GM21423 (cell line): ENCODE measurements around the gene RGL3.
A peak's percentile ranks its signal among the peaks of the same experiment; 100 is the strongest.
"Not testable (repeated sequence)": the region's sequence is repeated elsewhere in the genome, so short reads cannot be mapped to it uniquely, and the experiment has no call there.

Source experiments
- ATAC-seq: cut with Tn5 transposase; IDR thresholded peaks from one replicate; pipeline ENCODE4 v1.9.1; 2021; ENCODE audit warnings: mild to moderate bottlenecking, moderate library complexity; ENCODE audit not compliant: unreplicated experiment

RGL3 gene

DNA sequence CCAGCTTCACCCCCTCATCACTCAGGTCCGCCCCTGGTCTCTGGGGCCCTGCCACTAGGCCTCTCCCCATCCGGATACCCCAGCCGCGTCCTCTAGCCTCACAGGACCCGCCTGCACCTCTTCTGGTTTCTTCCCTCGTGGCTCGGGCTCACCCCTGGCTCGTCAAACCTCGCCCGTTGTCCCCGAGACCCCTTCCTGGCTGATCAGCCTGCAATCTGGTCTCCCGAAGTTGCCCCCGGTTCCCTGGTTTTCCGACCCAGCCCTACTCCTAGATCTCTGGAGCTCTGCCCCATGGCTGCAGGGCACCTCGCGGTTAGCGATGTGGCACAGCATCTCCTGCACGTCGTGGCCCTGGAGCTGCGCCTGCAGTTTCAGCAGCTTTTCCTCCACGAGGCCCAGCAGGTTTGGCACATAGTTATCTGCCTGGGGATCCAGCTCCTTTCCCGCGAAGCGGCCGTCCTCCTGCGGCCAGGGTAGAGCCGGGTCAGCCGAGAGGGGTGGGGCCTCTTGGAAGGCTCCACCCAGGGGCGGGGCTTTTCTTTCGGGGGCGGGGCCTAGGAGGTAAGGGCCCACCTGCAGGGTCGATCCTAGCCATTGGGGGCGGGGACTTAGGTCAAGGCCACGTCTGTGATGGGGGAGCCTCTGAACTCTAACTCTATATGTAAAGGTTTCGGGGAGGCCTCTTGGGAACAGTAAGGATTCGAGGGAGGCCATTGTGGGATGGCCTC, 2.4 kb upstream of the RGL3 start:
- peak; percentile 25 for ATAC-seq

DNA sequence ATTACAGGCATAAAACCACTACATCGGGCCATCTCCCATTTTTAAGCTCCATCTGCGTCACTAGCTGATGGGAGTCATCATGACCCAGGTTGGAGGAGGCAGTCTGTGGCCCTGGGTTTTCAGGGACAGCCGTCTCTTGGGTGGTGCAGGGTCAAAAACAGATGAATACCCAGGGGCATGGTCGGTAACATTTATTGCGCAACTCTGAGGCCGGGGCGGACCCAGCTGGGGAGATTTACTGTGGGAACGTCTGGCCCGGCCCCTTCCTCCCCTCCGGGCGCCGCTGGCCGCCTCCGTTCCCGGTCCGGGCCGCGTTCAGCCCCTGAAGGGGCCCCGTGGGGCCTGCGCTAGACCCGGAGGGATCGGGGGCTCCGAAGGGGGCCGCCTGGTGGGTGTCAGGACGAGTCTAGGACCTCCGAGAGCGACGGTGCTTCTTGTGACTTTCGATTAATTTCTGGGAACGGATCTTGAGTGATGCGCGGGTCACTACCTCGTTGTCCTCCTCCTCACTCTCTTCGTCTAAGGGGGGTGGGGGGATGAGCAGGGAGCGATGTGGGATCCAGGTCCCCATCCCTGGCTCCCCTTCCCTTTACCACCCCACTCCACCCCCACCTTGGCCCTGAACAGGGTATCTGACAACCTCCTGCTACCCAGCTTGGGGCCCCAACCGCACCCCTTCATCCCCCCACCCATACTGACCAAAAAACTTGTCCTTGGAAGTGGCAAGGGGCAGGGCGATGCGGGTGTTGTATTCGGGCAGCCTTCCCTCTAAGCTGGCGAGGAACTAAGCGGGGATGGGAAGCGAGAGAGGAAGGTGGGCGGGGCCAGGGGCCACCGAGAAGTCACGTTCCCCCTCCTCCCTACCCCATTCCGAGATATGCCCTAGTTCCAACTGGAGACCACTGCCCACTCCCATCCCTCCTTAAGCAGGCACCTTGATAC, 1.6 kb upstream of the RGL3 start:
- no peak for ATAC-seq

DNA sequence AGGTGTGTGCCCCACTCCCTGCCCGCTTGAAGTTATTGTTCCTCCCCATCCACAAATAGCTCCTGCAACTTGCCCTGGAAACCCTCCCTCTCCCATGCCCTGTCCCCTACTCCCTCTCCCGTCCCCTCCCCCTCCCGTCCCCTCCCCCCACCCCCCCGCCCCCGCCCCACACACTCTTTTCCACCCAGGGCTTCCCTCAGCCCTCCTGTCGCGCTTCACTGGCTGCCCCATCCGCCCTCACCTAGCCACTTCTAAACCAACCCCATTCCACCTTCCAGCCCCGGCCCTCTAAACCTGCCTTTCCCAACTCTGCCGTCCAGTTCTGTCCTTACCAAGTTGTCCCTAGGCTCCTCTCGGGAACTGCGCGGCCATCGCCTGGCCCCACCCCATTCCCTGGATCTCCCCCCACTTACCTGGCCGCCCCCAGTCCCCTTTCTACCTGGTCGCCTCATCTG, 993 bp downstream of the RGL3 start:
- ATAC-seq = no peak

DNA sequence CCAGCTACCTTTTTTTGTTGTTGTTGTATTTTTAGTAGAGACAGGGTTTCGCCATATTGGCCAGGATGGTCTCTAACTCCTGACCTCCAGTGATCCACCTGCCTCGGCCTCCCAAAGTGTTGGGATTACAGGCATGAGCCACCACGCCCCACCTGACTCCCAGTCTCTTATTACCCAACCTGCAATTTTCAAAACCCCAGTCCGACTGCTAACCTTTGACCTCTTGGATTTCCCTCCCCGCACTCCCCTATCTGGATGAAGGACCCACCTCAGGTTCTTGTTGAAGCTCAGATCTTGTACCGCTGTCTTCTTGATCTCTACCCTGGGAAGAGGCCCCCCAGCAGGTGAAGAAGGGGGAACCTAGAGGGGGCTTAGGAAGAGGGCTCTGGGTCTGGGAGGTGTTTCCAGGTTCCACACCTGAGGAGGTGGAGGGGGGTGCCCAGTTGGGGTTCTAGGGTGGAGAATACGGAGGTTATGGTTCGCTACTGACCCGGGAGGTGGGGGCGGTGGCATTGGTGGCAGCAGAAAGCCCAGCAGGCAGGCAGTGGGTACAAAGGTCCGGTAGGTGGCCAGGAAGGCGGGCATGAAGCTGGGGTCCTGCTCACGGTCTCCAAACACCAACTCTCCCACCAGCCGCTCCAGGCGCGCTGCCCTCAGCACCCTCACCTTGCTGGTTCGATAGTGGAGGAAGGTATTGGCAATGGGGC, 2.6 kb downstream of the RGL3 start:
- ATAC-seq = no peak

DNA sequence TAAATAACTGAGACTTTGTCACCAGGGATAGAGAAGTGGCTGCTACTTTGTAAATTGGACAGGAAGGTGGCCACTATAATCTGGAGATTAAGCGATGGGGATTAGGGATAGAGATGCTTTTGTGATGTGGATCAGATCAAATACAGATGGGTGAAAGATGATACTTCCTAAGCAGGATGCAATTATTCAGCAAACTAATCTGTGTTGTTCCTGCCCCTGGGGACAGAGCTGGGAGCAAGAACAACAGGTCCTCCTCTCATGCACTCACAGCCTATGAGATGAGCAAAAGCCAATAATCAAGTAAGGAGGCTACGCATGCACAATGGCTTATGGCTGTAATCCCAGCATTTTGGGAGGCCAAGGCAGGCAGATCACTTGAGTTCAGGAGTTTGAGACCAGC, 4.6 kb downstream of the RGL3 start:
- no peak for ATAC-seq

DNA sequence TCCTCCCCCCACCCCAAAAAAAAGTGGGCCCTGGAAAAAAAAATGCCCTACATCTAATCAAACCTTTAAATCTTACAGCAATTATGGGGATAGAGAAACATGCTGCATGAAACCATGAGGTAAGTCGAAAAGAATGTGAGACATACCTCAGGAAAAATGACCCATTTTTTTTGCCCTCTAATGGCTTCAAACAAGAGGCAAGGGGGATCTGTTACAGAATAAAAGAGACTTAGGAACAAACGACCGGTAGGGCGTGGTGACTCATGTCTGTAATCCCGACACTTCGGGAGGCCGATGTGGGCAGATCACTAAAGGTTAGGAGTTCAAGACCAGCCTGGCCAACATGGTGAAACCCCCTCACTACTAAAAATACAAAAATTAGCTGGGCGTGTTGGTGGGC, 8.4 kb downstream of the RGL3 start:
- no peak for ATAC-seq

DNA sequence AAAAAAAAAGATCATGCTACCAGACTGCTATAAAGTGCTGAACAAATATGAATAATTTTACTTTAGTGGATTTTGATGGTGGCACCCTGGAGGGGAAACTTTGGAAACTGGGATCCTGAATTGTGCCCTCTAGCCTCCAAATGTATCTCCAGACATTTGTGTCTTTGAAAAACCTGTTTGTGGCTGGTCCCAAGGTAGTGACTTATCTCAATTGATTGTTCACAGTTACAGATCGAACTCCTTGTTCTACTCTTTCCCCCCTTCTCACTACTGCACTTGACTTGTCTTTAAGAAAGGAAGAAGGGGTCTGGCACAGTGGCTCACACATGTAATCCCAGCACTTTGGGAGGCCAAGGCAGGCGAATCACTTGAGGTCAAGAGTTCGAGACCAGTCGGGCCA, 10.5 kb downstream of the RGL3 start:
- no peak for ATAC-seq

DNA sequence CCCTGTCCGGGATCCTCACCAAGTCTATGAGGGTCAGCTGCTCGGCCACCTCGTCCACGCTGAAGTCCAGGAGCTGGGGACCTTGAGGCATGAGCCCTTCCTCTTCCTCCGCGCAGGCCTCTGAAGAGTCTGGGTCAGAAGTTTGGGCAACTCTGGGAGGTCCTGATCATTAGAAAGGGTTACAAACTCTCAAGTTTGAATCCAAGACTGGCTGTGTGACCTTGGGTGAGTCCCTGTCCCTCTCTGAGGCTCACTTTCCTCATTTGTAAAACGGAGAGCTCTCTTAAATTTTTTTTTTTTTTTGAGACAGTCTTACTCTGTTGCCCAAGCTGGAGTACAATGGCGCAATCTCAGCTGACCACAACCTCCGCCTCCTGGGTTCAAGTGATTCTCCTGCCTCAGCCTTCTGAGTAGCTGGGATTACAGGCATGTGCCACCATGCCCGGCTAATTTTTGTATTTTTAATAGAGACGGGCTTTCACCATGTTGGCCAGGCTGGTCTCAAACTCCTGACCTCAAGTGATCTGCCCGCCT, 12.3 kb downstream of the RGL3 start:
- not testable (repeated sequence) for ATAC-seq

DNA sequence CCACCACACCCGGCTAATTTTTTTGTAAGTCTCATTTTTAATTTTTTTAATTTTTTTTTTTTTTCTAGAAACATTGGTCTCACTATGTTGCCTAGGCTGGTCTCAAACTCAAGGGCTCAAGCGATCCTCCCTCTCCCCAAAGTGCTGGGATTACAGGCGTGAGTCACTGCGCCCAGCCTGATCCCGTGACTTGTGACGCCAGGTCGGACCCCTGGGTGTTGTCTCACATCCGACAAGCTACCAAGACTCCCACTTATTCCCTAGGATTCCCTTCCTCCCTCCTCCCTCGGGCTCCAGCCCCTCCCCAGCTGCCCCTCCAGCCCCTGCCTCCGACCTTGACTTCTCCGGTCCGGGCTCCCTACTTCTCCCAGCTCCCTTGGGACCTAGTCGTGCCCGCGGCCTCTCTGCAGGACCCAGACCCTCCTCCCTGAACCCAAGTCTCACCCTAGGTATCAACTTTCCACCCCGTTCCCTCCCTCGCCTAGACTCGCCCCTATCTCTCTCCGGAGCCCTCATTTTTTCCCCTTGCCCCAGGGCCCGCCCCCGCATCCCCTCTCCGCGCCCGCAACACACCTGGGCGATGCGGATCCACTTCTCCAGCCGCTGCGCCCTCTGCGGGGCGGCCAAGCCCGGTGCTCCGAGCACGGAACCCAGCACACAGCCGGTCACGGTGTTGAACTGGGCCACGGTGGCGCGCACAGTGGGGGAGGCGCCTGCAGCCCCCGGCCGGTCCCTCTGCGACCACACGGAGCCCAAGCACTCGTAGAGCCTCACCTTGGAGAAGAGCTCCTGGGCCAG, 13.1 kb downstream of the RGL3 start:
- no peak for ATAC-seq

DNA sequence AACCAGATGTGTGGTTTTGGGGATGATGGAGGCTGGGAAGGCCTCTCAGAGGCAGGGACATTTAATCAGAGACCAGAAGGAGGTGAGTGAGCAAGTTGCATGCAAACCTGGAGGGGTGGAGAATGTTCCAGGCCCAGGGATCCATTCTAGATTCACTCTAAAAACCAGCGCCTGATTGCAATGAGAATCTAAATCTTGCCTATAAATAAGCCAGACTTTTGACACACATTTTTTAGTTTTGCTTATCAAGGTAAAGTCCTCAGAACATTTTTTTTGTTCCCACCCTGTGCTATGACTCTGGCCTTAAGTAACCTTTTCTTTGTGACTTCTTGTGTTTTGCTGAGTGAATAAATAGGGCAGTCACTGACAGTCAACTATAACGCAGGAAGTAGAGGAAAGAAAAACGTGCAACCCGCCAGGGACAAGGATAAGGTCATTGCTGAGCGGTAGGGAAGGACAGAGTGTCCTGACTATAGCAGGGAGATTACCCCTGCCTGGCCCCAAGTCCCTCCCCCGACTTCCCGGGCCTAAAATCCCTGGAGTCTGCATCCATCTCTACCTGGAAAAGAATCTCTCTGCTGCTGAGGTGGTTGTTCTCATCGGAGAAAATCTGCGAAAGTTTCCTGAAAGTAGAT, 14.4 kb downstream of the RGL3 start:
- ATAC-seq = no peak

DNA sequence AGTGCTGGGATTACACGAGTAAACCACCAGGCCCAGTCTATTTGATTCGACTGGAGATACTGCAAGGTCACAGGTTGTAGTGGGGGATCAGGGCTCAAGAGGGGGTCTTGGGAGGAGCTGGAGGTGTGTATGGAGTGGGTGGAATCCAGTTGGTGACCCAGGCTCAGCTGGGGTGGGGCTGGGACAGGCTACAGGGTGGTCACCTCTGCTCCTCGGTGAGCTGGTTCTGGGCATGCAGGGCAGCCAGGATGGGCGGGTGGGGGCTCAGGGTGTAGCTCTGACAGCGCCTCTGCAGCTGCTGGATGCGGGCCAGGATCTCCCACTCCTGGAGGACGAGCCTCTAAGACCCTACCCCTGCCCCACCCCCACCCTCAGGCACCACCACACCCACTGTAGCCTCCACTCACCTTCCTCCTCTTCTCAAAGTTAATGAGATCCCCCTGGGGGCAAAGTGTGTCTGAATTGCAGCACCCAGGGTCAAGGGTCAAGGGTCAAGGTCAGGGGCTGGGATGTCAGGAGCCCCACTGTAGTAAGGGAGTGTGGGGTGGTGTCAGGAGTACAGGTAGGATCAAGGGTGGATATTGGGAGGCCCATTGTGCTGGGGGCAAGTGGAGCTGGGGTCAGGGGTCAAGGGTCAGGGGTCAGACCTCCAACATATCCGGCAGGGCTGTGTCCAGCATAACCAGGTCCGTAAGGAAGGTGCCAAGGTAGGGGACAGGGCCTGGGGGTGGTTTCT, 17.1 kb downstream of the RGL3 start:
- no peak for ATAC-seq

DNA sequence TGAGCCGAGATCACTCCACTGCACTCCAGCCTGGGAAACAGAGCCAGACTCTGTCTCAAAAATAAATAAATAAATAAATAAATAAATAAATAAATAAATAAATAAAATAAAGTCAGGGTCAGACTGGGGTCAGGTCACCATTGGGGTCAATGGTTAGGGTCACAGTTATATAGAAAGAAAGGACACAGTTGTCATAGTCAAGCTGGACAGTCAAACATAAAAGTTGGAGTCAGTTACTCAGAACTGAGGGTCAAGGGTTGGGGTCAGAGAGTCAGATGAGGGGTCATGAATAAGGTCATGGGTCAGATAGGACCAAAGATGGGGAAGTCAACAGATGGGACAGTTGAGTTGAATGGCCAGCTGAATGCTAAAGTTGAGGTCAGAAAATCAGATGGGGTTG, 18.3 kb downstream of the RGL3 start:
- ATAC-seq = no peak

DNA sequence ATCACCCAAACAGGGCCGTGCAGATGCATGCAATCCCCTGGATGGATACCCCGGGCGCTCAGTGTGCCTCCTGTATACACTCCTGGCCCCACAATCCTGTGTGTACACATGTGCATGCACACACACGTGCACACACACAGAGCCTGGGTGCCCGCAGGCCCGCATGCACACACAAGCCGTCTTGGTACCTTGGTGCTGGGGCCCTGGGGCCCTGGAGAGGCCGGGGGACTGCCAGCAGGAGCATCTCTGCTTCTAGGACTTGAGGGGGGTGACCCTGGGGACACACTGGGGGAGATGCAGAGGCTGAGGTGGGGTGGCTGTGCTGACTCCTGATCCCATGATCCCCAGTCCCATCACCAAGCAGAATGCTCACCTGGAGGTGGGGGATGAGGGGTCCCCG, 19.4 kb downstream of the RGL3 start:
- no peak for ATAC-seq

DNA sequence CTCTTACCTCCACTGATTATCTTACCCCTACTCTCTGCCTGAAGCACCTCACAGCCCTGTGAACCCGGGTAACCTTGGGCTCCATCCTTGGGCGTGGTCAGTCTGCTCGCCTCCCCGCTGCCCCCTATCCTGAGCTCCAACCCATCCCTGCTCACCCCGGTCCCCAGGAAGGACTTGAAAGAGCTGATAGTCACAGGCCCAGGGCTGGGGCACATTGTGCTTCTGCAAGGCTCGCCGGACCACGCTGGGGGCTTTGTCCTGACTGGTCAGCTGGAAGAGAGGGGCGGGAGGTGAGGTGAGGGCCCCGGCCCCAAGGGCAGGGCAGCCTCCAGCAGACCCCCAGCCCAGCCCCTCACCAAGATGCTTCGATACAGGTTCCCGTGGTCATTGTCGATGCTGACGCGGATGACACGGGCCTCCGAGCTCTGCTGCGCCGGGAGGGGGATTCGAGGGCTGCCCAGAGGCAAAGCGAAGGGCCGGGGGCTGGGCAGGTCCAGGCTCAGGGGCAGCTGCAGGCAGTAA, 22.0 kb downstream of the RGL3 start:
- no peak for ATAC-seq

DNA sequence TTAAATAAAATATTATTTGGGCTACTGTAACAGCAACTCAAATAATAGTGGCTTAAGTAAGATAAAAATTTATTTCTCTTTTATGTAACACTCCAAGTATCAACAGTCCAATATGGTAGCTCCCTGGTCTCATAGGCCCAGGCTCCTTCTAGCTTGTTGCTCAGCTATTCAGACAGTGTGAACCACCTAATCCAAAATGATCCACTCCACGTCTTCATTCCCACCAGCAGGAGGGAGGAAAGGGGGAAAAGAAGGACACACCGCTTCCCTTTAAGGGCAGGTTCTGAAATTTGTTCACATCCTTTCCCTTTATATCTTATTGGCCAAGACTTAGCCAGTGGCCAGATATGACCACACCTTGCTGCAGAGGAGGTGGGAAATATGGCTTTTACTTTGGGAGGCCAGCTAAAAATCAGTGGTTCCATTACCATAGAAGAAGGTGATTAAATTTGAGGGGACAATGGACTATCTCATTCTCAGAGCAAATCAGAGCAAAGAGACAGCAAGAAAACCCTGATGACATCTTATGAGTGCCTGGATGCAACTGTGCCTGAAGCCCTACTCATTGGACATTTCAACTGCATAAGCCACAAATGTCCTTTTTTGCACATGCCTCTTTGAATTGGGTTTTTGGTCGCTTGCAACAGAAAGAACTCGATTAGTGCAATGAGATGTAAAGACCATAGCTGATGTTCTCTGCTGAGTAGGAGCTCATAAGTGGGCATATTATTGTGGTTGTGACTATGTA, 28.0 kb downstream of the RGL3 start:
- no peak for ATAC-seq

DNA sequence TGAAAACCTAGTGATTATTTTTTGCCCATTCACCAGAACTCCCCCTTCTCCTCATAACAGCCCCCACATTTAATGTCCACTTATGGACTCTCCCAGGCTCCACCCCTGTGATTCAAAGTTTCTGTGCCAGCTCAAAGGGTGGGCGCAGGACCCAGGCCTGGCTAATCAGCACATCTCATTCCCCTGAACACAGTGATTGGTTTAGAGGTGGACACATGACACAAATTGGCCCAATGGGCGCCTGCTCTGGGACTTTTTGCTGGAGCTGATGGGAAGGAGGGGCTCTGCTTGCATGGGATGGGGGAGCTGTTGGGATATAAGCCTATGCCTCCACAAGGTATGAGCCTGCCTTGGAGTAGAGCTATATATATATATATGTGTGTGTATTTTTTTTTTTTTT, 28.8 kb downstream of the RGL3 start:
- no peak for ATAC-seq

DNA sequence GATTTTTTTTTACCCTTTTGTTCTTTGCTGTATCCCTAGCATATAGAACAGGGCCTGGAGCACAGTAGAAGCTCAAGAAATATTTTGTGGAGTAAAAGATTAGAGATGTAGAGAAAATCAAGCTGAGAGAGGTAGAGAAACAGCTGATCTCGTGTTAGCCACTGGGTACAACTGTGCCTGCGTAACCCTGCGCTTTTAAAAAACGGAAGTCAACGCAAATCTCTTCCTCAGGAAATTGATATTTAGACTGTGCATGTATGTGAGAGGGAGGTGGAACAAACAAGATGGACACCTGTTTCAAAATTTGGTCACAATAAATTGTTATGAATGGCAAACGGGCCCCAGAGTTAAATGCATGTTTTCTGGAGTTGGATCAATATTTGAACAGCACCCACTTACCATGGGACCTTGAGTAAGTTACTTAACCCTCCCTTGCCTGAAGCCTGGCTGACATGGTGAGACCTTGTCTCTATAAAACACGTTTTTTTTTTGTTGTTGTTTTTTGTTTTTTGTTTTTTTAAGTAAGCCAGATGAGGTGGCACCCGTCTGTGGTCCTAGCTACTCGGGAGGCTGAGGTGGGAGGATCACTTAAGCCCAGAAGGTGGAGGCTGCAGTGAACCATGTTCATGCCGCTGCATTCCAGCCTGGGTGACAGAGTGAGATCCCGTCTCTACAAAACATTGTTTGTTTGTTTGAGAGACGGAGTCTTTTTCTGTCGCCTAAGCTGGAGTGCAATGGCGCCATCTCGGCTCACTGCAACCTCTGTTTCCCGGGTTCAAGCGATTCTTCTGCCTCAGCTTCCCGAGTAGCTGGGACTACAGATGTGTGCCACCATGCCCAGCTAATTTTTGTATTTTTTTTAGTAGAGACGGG, 31.7 kb downstream of the RGL3 start:
- no peak for ATAC-seq
